Measurements from ENCODE around the gene DGUOK. TPM values are rescaled to one million over a fixed set of nuclear protein-coding genes. Genes with fewer than 3 reads are reported as not detected.

DGUOK gene
- total RNA-seq, 1 experiment from 2014 or later = 78.5 TPM

DNA sequence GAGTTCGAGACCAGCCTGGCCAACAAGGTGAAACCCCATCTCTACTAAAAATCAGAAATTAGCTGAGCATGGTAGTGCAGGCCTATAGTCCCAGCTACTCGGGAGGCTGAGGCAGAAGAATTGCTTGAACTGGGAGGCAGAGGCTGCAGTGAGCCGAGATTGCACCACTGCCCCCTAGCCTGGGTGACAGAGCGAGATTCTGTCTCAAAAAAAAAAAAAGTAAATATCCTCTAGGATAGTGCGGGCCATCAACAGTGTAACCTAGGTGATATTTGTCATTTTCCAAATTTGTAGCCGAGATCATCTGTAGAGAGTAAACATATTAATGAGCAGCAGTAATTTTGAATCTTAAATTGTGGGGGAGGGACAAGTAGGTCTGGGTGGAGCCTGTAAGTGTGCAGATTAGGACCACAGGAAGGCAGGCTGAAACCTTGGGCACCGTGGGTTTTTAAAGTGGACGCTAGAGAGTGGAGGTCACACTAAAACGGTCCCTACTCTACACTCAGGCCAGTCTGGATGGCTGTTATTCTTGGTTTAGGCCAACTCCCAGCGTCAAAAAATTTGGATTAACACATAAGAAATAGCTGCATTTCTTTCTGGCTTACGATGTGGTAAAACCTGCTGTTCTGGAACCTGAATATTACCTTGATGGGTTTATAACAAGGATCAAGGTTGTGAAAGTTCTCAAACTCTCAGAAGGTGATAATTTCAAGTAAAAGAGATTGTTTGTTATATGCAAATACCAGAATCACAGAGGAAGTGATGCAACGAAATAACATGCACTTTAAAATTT lies 35.3 kb downstream of the DGUOK start:
- TF ChIP-seq, protein P1, sequence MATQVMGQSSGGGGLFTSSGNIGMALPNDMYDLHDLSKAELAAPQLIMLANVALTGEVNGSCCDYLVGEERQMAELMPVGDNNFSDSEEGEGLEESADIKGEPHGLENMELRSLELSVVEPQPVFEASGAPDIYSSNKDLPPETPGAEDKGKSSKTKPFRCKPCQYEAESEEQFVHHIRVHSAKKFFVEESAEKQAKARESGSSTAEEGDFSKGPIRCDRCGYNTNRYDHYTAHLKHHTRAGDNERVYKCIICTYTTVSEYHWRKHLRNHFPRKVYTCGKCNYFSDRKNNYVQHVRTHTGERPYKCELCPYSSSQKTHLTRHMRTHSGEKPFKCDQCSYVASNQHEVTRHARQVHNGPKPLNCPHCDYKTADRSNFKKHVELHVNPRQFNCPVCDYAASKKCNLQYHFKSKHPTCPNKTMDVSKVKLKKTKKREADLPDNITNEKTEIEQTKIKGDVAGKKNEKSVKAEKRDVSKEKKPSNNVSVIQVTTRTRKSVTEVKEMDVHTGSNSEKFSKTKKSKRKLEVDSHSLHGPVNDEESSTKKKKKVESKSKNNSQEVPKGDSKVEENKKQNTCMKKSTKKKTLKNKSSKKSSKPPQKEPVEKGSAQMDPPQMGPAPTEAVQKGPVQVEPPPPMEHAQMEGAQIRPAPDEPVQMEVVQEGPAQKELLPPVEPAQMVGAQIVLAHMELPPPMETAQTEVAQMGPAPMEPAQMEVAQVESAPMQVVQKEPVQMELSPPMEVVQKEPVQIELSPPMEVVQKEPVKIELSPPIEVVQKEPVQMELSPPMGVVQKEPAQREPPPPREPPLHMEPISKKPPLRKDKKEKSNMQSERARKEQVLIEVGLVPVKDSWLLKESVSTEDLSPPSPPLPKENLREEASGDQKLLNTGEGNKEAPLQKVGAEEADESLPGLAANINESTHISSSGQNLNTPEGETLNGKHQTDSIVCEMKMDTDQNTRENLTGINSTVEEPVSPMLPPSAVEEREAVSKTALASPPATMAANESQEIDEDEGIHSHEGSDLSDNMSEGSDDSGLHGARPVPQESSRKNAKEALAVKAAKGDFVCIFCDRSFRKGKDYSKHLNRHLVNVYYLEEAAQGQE (IDR thresholded peaks at IDR 0.05; ENCODE audit: insufficient read depth in 1 of 2, low read depth in 2 of 2, low read length in 1 of 2) = no peak
- TF ChIP-seq, protein P2, sequence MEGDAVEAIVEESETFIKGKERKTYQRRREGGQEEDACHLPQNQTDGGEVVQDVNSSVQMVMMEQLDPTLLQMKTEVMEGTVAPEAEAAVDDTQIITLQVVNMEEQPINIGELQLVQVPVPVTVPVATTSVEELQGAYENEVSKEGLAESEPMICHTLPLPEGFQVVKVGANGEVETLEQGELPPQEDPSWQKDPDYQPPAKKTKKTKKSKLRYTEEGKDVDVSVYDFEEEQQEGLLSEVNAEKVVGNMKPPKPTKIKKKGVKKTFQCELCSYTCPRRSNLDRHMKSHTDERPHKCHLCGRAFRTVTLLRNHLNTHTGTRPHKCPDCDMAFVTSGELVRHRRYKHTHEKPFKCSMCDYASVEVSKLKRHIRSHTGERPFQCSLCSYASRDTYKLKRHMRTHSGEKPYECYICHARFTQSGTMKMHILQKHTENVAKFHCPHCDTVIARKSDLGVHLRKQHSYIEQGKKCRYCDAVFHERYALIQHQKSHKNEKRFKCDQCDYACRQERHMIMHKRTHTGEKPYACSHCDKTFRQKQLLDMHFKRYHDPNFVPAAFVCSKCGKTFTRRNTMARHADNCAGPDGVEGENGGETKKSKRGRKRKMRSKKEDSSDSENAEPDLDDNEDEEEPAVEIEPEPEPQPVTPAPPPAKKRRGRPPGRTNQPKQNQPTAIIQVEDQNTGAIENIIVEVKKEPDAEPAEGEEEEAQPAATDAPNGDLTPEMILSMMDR (IDR thresholded peaks at IDR 0.05) = no peak
- TF ChIP-seq SIN3A (IDR thresholded peaks at IDR 0.05; ENCODE audit: borderline replicate concordance, insufficient read depth, low read depth, low read length) = no peak
- DNase-seq (ENCODE audit: low read depth, low spot score) (no peak), ATAC-seq (no peak)
- POLR2A ChIA-PET = no interaction called here
- H3K36me3 ChIP-seq (ENCODE audit: control insufficient read depth, insufficient read depth, low read length) = peaks cover 12% of the 10 kb centered on the region
- no peak overlapping the region for H3K27ac ChIP-seq (ENCODE audit: low read length)
- in situ Hi-C loops (cut with HindIII; ENCODE audit: low pct_unique_long_range_greater_than_20kb, low sequenced_read_pairs) (no loop called here), intact Hi-C loops (cut with micrococcal nuclease; ENCODE audit: unreplicated experiment) (no loop called here)
- BruUV-seq (replicated peaks) = no TSS peak
- H3K9me3 ChIP-seq (ENCODE audit: control insufficient read depth, insufficient read depth, low read depth, low read length) = no peaks in the 10 kb centered on the region; the same call in 1 of the 2 replicates
- no peaks in the 10 kb centered on the region for H3K4me1 ChIP-seq (ENCODE audit: control insufficient read depth, insufficient read depth, low read length)
- H3K27me3 ChIP-seq (ENCODE audit: control insufficient read depth, insufficient read depth, low read length) = no peaks in the 10 kb centered on the region
- CTCF ChIA-PET = no interaction called here
- no peak overlapping the region for H3K4me3 ChIP-seq (ENCODE audit: low read depth in 2 of 2, low read length in 2 of 2)

DNA sequence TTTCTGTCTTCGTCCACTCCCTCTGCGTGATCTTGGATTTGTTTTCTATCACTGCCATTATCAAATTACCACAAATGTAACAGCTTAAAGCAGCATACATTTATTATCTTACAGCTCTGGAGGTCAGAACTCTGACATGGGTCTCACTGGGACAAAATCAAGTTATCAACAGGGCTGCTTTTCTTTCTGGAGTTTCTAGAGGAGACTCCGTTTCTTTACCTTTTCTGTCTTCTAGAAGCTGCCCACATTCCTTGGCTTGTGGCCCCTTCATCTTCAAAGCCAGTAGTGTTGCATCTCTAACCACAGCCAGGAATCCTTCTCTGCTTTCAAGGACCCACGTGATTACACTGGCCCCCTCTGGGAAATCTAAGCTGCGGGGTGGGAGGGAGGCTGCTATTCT lies 36.1 kb downstream of the DGUOK start:
- H3K27ac ChIP-seq (ENCODE audit: low read length) = no peak overlapping the region
- intact Hi-C loops (cut with micrococcal nuclease; ENCODE audit: unreplicated experiment) = no loop called here
- H3K9me3 ChIP-seq (ENCODE audit: control insufficient read depth, insufficient read depth, low read depth, low read length) = no peaks in the 10 kb centered on the region; the same call in 1 of the 2 replicates
- H3K36me3 ChIP-seq (ENCODE audit: control insufficient read depth, insufficient read depth, low read length) = peaks cover 12% of the 10 kb centered on the region
- no peaks in the 10 kb centered on the region for H3K4me1 ChIP-seq (ENCODE audit: control insufficient read depth, insufficient read depth, low read length)
- CTCF ChIA-PET = no interaction called here
- no peak for TF ChIP-seq POLR2AphosphoS5 (IDR thresholded peaks at IDR 0.05; ENCODE audit: low read depth, low read length)
- TF ChIP-seq, protein P1 (IDR thresholded peaks at IDR 0.05; ENCODE audit: insufficient read depth in 1 of 2, low read depth in 2 of 2, low read length in 1 of 2) = no peak
- TF ChIP-seq SIN3A (IDR thresholded peaks at IDR 0.05; ENCODE audit: borderline replicate concordance, insufficient read depth, low read depth, low read length) = no peak
- TF ChIP-seq TCF7L2 (IDR thresholded peaks at IDR 0.05; ENCODE audit: low read depth, low read length) = no peak
- TF ChIP-seq, protein P2 (IDR thresholded peaks at IDR 0.05) = no peak
- in situ Hi-C loops (cut with HindIII; ENCODE audit: low pct_unique_long_range_greater_than_20kb, low sequenced_read_pairs) = no loop called here
- H3K27me3 ChIP-seq (ENCODE audit: control insufficient read depth, insufficient read depth, low read length) = no peaks in the 10 kb centered on the region
- DNase-seq (ENCODE audit: low read depth, low spot score) = no peak
- no peak for ATAC-seq
- H3K4me3 ChIP-seq (ENCODE audit: low read depth in 2 of 2, low read length in 2 of 2) = no peak overlapping the region
- BruUV-seq (replicated peaks) = no TSS peak
- POLR2A ChIA-PET = no interaction called here
